ENCODE data around the gene PALLD.

DNA sequence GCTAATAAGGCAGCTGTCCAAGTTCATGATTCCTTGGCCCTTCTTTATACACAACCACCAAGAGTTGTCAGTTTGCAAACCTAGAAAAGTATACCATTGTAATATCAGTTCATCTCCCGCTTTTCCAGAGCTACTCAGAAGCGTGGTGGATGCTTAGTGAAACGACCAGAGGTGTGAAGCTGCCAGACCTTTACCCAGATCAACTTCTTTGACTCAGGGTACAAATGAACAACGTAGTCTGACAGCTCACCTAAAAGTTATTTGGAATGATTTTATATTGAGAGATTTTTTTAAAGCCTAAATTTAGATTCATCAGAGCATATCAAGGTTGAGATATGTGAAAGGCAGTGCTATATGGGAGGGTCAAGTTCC lies 343.5 kb downstream of the PALLD start:
- TF ChIP-seq POLR2A (IDR thresholded peaks at IDR 0.05), result no peak
- TF ChIP-seq, protein P1, sequence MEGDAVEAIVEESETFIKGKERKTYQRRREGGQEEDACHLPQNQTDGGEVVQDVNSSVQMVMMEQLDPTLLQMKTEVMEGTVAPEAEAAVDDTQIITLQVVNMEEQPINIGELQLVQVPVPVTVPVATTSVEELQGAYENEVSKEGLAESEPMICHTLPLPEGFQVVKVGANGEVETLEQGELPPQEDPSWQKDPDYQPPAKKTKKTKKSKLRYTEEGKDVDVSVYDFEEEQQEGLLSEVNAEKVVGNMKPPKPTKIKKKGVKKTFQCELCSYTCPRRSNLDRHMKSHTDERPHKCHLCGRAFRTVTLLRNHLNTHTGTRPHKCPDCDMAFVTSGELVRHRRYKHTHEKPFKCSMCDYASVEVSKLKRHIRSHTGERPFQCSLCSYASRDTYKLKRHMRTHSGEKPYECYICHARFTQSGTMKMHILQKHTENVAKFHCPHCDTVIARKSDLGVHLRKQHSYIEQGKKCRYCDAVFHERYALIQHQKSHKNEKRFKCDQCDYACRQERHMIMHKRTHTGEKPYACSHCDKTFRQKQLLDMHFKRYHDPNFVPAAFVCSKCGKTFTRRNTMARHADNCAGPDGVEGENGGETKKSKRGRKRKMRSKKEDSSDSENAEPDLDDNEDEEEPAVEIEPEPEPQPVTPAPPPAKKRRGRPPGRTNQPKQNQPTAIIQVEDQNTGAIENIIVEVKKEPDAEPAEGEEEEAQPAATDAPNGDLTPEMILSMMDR (IDR thresholded peaks at IDR 0.05), result no peak

Measured in esophagus squamous epithelium (tissue), 4 donors.